Panc1 (cell line): ENCODE measurements around the gene SLC25A45. TPM values are rescaled to one million over a fixed set of nuclear protein-coding genes. Genes with fewer than 3 reads are reported as not detected.

Experiments
- ATAC-seq: fragments of 200-7000 bp; cut with Tn5 transposase; 2 replicates; pipeline ENCODE4 v1.9.1; 2020; ENCODE audit warnings: mild to moderate bottlenecking, moderate library complexity
- BruUV-seq: library from RNA; stranded (reverse); fragments of 400-500 nt; replicated peaks from 2 replicates; lab custom pipeline; 2021; lab: Mats Ljungman, UMichigan
- CTCF ChIA-PET: fragments of 300-600 bp; sonication (Branson Sonifier 250); formaldehyde crosslinking; loops from one replicate; lab custom pipeline; 2022; ENCODE audit warnings: antibody characterized with exemption; lab: Charles Lee
- POLR2A ChIA-PET: fragments of 300-600 bp; sonication (Branson Sonifier 250); formaldehyde crosslinking; loops from one replicate; lab custom pipeline; 2022; ENCODE audit warnings: antibody characterized with exemption; lab: Charles Lee
- DNase-seq: peaks from one replicate; pipeline ENCODE4 v3.0.0-alpha.2; 2010; ENCODE audit warnings: low read depth, low spot score
- H3K27ac ChIP-seq: 2 replicates; pipeline ENCODE4 v1.5.1; 2011; ENCODE audit warnings: mild to moderate bottlenecking, low read length, inconsistent platforms
- H3K27me3 ChIP-seq: fragments of 200-500 bp; sonication (Bioruptor generic); 2 replicates; pipeline ENCODE4 v1.6.0; 2014; ENCODE audit warnings: low read length, inconsistent platforms; ENCODE audit not compliant: control insufficient read depth, insufficient read depth
- H3K36me3 ChIP-seq: fragments of 200-500 bp; sonication (Bioruptor generic); 2 replicates; pipeline ENCODE4 v1.5.1; 2014; ENCODE audit warnings: inconsistent platforms, mild to moderate bottlenecking, low read length, moderate library complexity; ENCODE audit not compliant: control insufficient read depth, insufficient read depth
- H3K4me1 ChIP-seq: 2 replicates; pipeline ENCODE4 v1.5.1; 2011; ENCODE audit warnings: inconsistent platforms, mild to moderate bottlenecking, low read length, moderate library complexity; ENCODE audit not compliant: control insufficient read depth, insufficient read depth
- H3K4me3 ChIP-seq, 2 experiments: 2 replicates each; pipeline ENCODE4 v1.5.1; 2011 to 2012; ENCODE audit warnings: low read depth in 2 of 2, low read length in 2 of 2, mild to moderate bottlenecking in 2 of 2, inconsistent platforms in 1 of 2, moderate library complexity in 1 of 2
- H3K9me3 ChIP-seq: fragments of 200-500 bp; sonication (Bioruptor generic); 2 replicates; pipeline ENCODE4 v1.5.1; 2014; ENCODE audit warnings: low read depth, mild to moderate bottlenecking, inconsistent platforms, low read length, moderate library complexity; ENCODE audit not compliant: control insufficient read depth, insufficient read depth
- POLR2AphosphoS5 ChIP-seq: IDR thresholded peaks from 2 replicates; pipeline ENCODE4 v1.6.1; 2012; ENCODE audit warnings: mild to moderate bottlenecking, low read depth, low read length, moderate library complexity
- REST ChIP-seq, 2 experiments: IDR thresholded peaks; 2 replicates each; pipeline ENCODE4 v1.6.1; 2011 to 2012; ENCODE audit warnings: low read depth in 2 of 2, control low read depth in 1 of 2, low read length in 1 of 2, mild to moderate bottlenecking in 1 of 2, moderate library complexity in 1 of 2; ENCODE audit not compliant: insufficient read depth in 1 of 2
- SIN3A ChIP-seq: IDR thresholded peaks from 2 replicates; pipeline ENCODE4 v1.6.1; 2012; ENCODE audit warnings: low read depth, mild to moderate bottlenecking, low read length, moderate library complexity, borderline replicate concordance; ENCODE audit not compliant: insufficient read depth
- TCF7L2 ChIP-seq: IDR thresholded peaks from 2 replicates; pipeline ENCODE4 v1.6.1; 2011; ENCODE audit warnings: mild to moderate bottlenecking, low read depth, low read length, inconsistent platforms
- in situ Hi-C: cut with HindIII; loops from 2 replicates; pipeline ENCODE4 v1.10.0; 2016; ENCODE audit warnings: low sequenced_read_pairs, low pct_unique_long_range_greater_than_20kb
- intact Hi-C: fragments of 100-400 bp; cut with micrococcal nuclease; formaldehyde crosslinking; loops from one replicate; pipeline ENCODE4 v1.10.0; 2022; ENCODE audit not compliant: unreplicated experiment
- total RNA-seq: library from RNA; stranded (reverse); gene quantifications from one replicate; pipeline ENCODE4 v1.2.1, GENCODE V29; 2021; ENCODE audit not compliant: unreplicated experiment
- TF ChIP-seq, protein P1 (sequence below): fragments of 450-650 bp; IDR thresholded peaks from 2 replicates; pipeline ENCODE4 v1.5.1; 2017; ENCODE audit warnings: mild to moderate bottlenecking

The SLC25A45 gene
- total RNA-seq, 1 experiment from 2014 or later, result 9.8 TPM

GRCh38 chr11:65420979-65421793 lies 38.7 kb upstream of the SLC25A45 start:
- Histone ChIP-seq H3K36me3 (peaks cover 19% of the 10 kb centered on the region), H3K27ac (peak overlapping the region; percentile 100), H3K4me3 (peak overlapping the region; percentile 67 to 99), H3K27me3 (no peaks in the 10 kb centered on the region), H3K9me3 (no peaks in the 10 kb centered on the region), H3K4me1 (peaks cover 57% of the 10 kb centered on the region)
- no peak for TF ChIP-seq SIN3A
- no peak for TF ChIP-seq REST (IDR thresholded peaks at IDR 0.05; ENCODE audit: insufficient read depth in 1 of 2, low read depth in 2 of 2, low read length in 1 of 2)
- peak; percentile 91 for TF ChIP-seq POLR2AphosphoS5
- TF ChIP-seq TCF7L2, result peak; percentile 21; the same call in 1 of the 2 replicates
- TSS peak; percentile 90 for BruUV-seq
- intact Hi-C loops (no loop called here), in situ Hi-C loops (loop anchor here (5.0 kb wide), 1 partner anchor 76 kb away; the partner anchor contains the start of gene MALAT1)
- POLR2A ChIA-PET, result interaction anchor here (0.6 to 7.3 kb wide), 16 partner anchors 15 to 1239 kb away, joined by 3 to 108 read pairs (median 6); partner anchors contain the start of gene MALAT1
- ATAC-seq, result peak; percentile 33
- no peak for DNase-seq
- CTCF ChIA-PET, result interaction anchor here (0.7 kb wide), 1 partner anchor 46 kb away, joined by 6 read pairs; no protein-coding TSS in a partner anchor

GRCh38 chr11:65420506-65420905 lies 38.1 kb upstream of the SLC25A45 start:
- H3K9me3 ChIP-seq, result no peaks in the 10 kb centered on the region
- H3K4me3 ChIP-seq, result peak overlapping the region in 1 of 2 experiments; percentile 67; a peak in 2 of 4 replicates
- CTCF ChIA-PET, result interaction anchor here (0.6 kb wide), 2 partner anchors 21 to 45 kb away, joined by 3 to 4 read pairs; no protein-coding TSS in a partner anchor
- H3K27ac ChIP-seq, result peak overlapping the region; percentile 100
- intact Hi-C loops, result no loop called here
- peaks cover 64% of the 10 kb centered on the region for H3K4me1 ChIP-seq
- TF ChIP-seq, protein P1, sequence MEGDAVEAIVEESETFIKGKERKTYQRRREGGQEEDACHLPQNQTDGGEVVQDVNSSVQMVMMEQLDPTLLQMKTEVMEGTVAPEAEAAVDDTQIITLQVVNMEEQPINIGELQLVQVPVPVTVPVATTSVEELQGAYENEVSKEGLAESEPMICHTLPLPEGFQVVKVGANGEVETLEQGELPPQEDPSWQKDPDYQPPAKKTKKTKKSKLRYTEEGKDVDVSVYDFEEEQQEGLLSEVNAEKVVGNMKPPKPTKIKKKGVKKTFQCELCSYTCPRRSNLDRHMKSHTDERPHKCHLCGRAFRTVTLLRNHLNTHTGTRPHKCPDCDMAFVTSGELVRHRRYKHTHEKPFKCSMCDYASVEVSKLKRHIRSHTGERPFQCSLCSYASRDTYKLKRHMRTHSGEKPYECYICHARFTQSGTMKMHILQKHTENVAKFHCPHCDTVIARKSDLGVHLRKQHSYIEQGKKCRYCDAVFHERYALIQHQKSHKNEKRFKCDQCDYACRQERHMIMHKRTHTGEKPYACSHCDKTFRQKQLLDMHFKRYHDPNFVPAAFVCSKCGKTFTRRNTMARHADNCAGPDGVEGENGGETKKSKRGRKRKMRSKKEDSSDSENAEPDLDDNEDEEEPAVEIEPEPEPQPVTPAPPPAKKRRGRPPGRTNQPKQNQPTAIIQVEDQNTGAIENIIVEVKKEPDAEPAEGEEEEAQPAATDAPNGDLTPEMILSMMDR, result no peak
- TF ChIP-seq REST (IDR thresholded peaks at IDR 0.05; ENCODE audit: insufficient read depth in 1 of 2, low read depth in 2 of 2, low read length in 1 of 2) (no peak), POLR2AphosphoS5 (no peak), SIN3A (no peak), TCF7L2 (no peak)
- no peak for DNase-seq
- in situ Hi-C loops, result loop anchor here (5.0 kb wide), 1 partner anchor 77 kb away; the partner anchor contains the start of gene MALAT1
- no peaks in the 10 kb centered on the region for H3K27me3 ChIP-seq
- no TSS peak for BruUV-seq
- no peak for ATAC-seq
- peaks cover 13% of the 10 kb centered on the region for H3K36me3 ChIP-seq
- POLR2A ChIA-PET, result interaction anchor here (0.6 to 7.3 kb wide), 11 partner anchors 23 to 481 kb away, joined by 3 to 108 read pairs (median 7); partner anchors contain the start of gene MALAT1
